Skin epidermis (tissue), 12 donors: ENCODE results near the gene RABEPK.
A peak's percentile ranks its signal among the peaks of the same experiment; 100 is the strongest.
"Not testable (repeated sequence)": the region's sequence is repeated elsewhere in the genome, so short reads cannot be mapped to it uniquely, and the experiment has no call there.

ENCODE experiments used
- H3K27ac ChIP-seq, 21 experiments: fragments of 200-600 bp; sonication (generic) in 11 of 21; one replicate each; pipeline ENCODE4 v1.5.0; 2020; ENCODE audit warnings: mild to moderate bottlenecking in 3 of 21, inconsistent platforms in 2 of 21, moderate library complexity in 2 of 21
- H3K4me3 ChIP-seq, 7 experiments: fragments of 200-600 bp; sonication (generic) in 2 of 7; one replicate each; pipeline ENCODE4 v1.5.0; 2020; ENCODE audit warnings: inconsistent platforms in 2 of 7, mild to moderate bottlenecking in 2 of 7, moderate library complexity in 1 of 7

The RABEPK gene

GRCh38 chr9:125200216-125201047 is at the start of gene RABEPK:
Gene RABEPK, plus strand, starts transcription at chr9:125200542. Its CDS starts 2,472 bp downstream, at chr9:125203014.
- peak within 1 kb of the TSS; percentile 52 to 96 (median 90) for H3K27ac ChIP-seq

GRCh38 chr9:125151730-125152129 is 48.6 kb upstream of the RABEPK start:
- no peak overlapping the region for H3K27ac ChIP-seq
- H3K4me3 ChIP-seq: no peak overlapping the region

More at GRCh38 chr9:125200216-125201047, at the start of gene RABEPK:
- H3K4me3 ChIP-seq: peak within 1 kb of the TSS; percentile 55 to 89 (median 67)

- Histone ChIP-seq H3K27ac (no peak overlapping the region), H3K4me3 (no peak overlapping the region)
Observed at GRCh38 chr9:125153712-125154367, 46.5 kb upstream of the RABEPK start.

GRCh38 chr9:125156551-125156950 is 43.8 kb upstream of the RABEPK start:
- H3K27ac ChIP-seq: no peak overlapping the region
- no peak overlapping the region for H3K4me3 ChIP-seq

GRCh38 chr9:125160750-125161149 is 39.6 kb upstream of the RABEPK start:
- Histone ChIP-seq H3K27ac (peak overlapping the region in 1 of 21 experiments; percentile 7), H3K4me3 (no peak overlapping the region)

- H3K27ac ChIP-seq: peak overlapping the region in 2 of 21 experiments; percentile 7 to 63
- no peak overlapping the region for H3K4me3 ChIP-seq
Observed at GRCh38 chr9:125161284-125161918, 38.9 kb upstream of the RABEPK start.

GRCh38 chr9:125162891-125163290 is 37.5 kb upstream of the RABEPK start:
- not testable (repeated sequence) for H3K4me3 ChIP-seq, H3K27ac ChIP-seq

GRCh38 chr9:125166762-125167161 is 33.6 kb upstream of the RABEPK start:
- Histone ChIP-seq H3K4me3 (no peak overlapping the region), H3K27ac (no peak overlapping the region)

GRCh38 chr9:125169895-125170294 is 30.4 kb upstream of the RABEPK start:
- H3K4me3 ChIP-seq: no peak overlapping the region
- H3K27ac ChIP-seq: no peak overlapping the region

- Histone ChIP-seq H3K27ac (peak overlapping the region in 1 of 21 experiments; percentile 7), H3K4me3 (no peak overlapping the region)
Observed at GRCh38 chr9:125172031-125172755, 28.1 kb upstream of the RABEPK start.

GRCh38 chr9:125176636-125177035 is 23.7 kb upstream of the RABEPK start:
- peak overlapping the region in 5 of 21 experiments; percentile 1 to 69 (median 40) for H3K27ac ChIP-seq
- no peak overlapping the region for H3K4me3 ChIP-seq

GRCh38 chr9:125177888-125178287 is 22.5 kb upstream of the RABEPK start:
- H3K4me3 ChIP-seq: no peak overlapping the region
- H3K27ac ChIP-seq: peak overlapping the region in 3 of 21 experiments; percentile 37 to 69 (median 40)

- not testable (repeated sequence) for H3K27ac ChIP-seq, H3K4me3 ChIP-seq
Observed at GRCh38 chr9:125179776-125180175, 20.6 kb upstream of the RABEPK start.

GRCh38 chr9:125180876-125181275 is 19.5 kb upstream of the RABEPK start:
- H3K27ac ChIP-seq: no peak overlapping the region
- H3K4me3 ChIP-seq: no peak overlapping the region

- not testable (repeated sequence) for H3K27ac ChIP-seq, H3K4me3 ChIP-seq
Observed at GRCh38 chr9:125181756-125182155, 18.6 kb upstream of the RABEPK start.

GRCh38 chr9:125183054-125183453 is 17.3 kb upstream of the RABEPK start:
- Histone ChIP-seq H3K4me3 (no peak overlapping the region), H3K27ac (no peak overlapping the region)

GRCh38 chr9:125183561-125183960 is 16.8 kb upstream of the RABEPK start:
- H3K4me3 ChIP-seq: no peak overlapping the region
- H3K27ac ChIP-seq: no peak overlapping the region

- peak overlapping the region; percentile 84 to 100 (median 90) for H3K4me3 ChIP-seq
Observed at GRCh38 chr9:125189011-125189360, 11.4 kb upstream of the RABEPK start.

GRCh38 chr9:125189361-125190289 is 10.7 kb upstream of the RABEPK start, which contains the start of gene PPP6C:
Gene PPP6C, minus strand, starts transcription at chr9:125189803. Its CDS starts 85 bp downstream, at chr9:125189718.
- peak within 1 kb of the TSS; percentile 84 to 100 (median 90) for H3K4me3 ChIP-seq
- peak within 1 kb of the TSS; percentile 83 to 99 (median 95) for H3K27ac ChIP-seq

More at GRCh38 chr9:125189011-125189360, 11.4 kb upstream of the RABEPK start:
- peak overlapping the region; percentile 83 to 99 (median 95) for H3K27ac ChIP-seq
